CD4-positive, alpha-beta T cell (primary cell): ENCODE measurements around the gene CUTC. TPM values are rescaled to one million over a fixed set of nuclear protein-coding genes. Genes with fewer than 3 reads are reported as not detected.
A peak's percentile ranks its signal among the peaks of the same experiment; 100 is the strongest.

Experiments
- ATAC-seq: fragments of 200-7000 bp; cut with Tn5 transposase; one replicate; pipeline ENCODE4 v1.10.0; 2022; ENCODE audit warnings: mild to moderate bottlenecking; ENCODE audit not compliant: poor library complexity
- CTCF ChIA-PET: fragments of 350-600 bp; sonication (Branson Sonifier 250); formaldehyde crosslinking; loops from one replicate; lab custom pipeline; 2021; ENCODE audit warnings: antibody characterized with exemption, inconsistent platforms; lab: Charles Lee
- POLR2A ChIA-PET: fragments of 350-600 bp; sonication (Branson Sonifier 250); formaldehyde crosslinking; loops from one replicate; lab custom pipeline; 2021; ENCODE audit warnings: antibody characterized with exemption, inconsistent platforms; lab: Charles Lee
- DNase-seq, 14 experiments: peaks; one replicate each; pipeline ENCODE4 v3.0.0-alpha.2; 2013 to 2020; ENCODE audit warnings: mixed read lengths in 2 of 14
- H3K27ac ChIP-seq, 2 donors: one replicate each; pipeline versions ENCODE4 v1.5.1 to v1.7.0; 2013; ENCODE audit warnings: low read length in 2 of 2, low read depth in 1 of 2, mild to moderate bottlenecking in 1 of 2
- H3K27me3 ChIP-seq, 2 experiments: 1 replicate in 1 of 2; 2 replicates in 1 of 2; pipeline versions ENCODE4 v1.6.1 to v1.7.0; 2013; ENCODE audit warnings: low read length in 2 of 2, control low read depth in 1 of 2, mild to moderate bottlenecking in 1 of 2, moderate library complexity in 1 of 2; ENCODE audit not compliant: insufficient read depth in 2 of 2, control insufficient read depth in 1 of 2
- H3K36me3 ChIP-seq: one replicate; pipeline ENCODE4 v1.6.1; 2013; ENCODE audit warnings: low read length, control low read depth; ENCODE audit not compliant: insufficient read depth
- H3K4me1 ChIP-seq: one replicate; pipeline ENCODE4 v1.6.1; 2013; ENCODE audit warnings: low read length, control low read depth; ENCODE audit not compliant: insufficient read depth
- H3K4me3 ChIP-seq: one replicate; pipeline ENCODE4 v1.5.1; 2013; ENCODE audit warnings: mild to moderate bottlenecking, low read length, moderate library complexity
- H3K9me3 ChIP-seq, 2 experiments: 1 replicate in 1 of 2; 2 replicates in 1 of 2; pipeline versions ENCODE4 v1.6.1 to v1.7.0; 2013; ENCODE audit warnings: low read length in 2 of 2, mild to moderate bottlenecking in 2 of 2, control low read depth in 1 of 2, moderate library complexity in 1 of 2; ENCODE audit not compliant: control insufficient read depth in 1 of 2, insufficient read depth in 1 of 2
- H3K27ac Mint-ChIP-seq: one replicate; pipeline ENCODE4 v1.8.0; 2020; ENCODE audit warnings: mixed read lengths
- H3K27me3 Mint-ChIP-seq: one replicate; pipeline ENCODE4 v1.8.0; 2021; ENCODE audit warnings: mixed read lengths
- H3K36me3 Mint-ChIP-seq: one replicate; pipeline ENCODE4 v1.8.0; 2021; ENCODE audit warnings: low read depth, mixed read lengths
- H3K4me1 Mint-ChIP-seq: one replicate; pipeline ENCODE4 v1.8.0; 2021; ENCODE audit warnings: low read depth, mixed read lengths
- H3K4me3 Mint-ChIP-seq: one replicate; pipeline ENCODE4 v1.8.0; 2020; ENCODE audit warnings: mild to moderate bottlenecking, mixed read lengths
- H3K9me3 Mint-ChIP-seq: one replicate; pipeline ENCODE4 v1.8.0; 2020; ENCODE audit warnings: mixed read lengths
- CTCF ChIP-seq: fragments of 200-600 bp; IDR thresholded peaks from one replicate; pipeline ENCODE4 v1.8.0; 2022; ENCODE audit warnings: antibody characterized with exemption, mild to moderate bottlenecking
- intact Hi-C, 2 experiments: fragments of 100-400 bp; cut with DNase I in 1 of 2; cut with micrococcal nuclease in 1 of 2; formaldehyde crosslinking; loops; one replicate each; pipeline versions ENCODE4 v1.15.1 to v1.9.0; 2023 to 2025; cut with DNase I, micrococcal nuclease
- polyA plus RNA-seq, 2 donors: library from polyadenylated mRNA; unstranded; fragments of 120-200 nt; gene quantifications; one replicate each; pipeline ENCODE4 v1.2.1, GENCODE V29; 2013
- total RNA-seq, 174 experiments: library from RNA in 2 of 174; stranded (reverse) in 2 of 174; gene quantifications; one replicate each; pipeline ENCODE4 v1.2.3 and lab custom pipeline; 2021 to 2026

CUTC gene
- total RNA-seq (10 to 100 TPM; 14.1 to 16.0 TPM), total RNA-seq (lab: John Stamatoyannopoulos, UW) (12.3 to 41.7 (median 29.9) reads per million in 172 experiments)
- 28.2 TPM for polyA plus RNA-seq (2013, experiment 1 of 2)
- polyA plus RNA-seq (2013, experiment 2 of 2): 26.3 TPM

- Mint-ChIP-seq H3K4me1 (peaks cover 48% of the 10 kb centered on the region), H3K9me3 (no peaks in the 10 kb centered on the region), H3K27me3 (no peaks in the 10 kb centered on the region), H3K36me3 (peaks cover 56% of the 10 kb centered on the region), H3K4me3 (peak within 1 kb of the TSS; percentile 98), H3K27ac (peak within 1 kb of the TSS; percentile 91)
- DNase-seq (peak; percentile 89 to 98 (median 93)), ATAC-seq (peak; percentile 89)
- TF ChIP-seq CTCF: peak; percentile 6
- intact Hi-C loops: loop anchor here (5.0 to 10.0 kb wide), 7 partner anchors 70 to 1600 kb away; partner anchors contain the start of genes ERLIN1 (in 1 of the 2), HPS1 (in 1 of the 2), R3HCC1L (in 1 of the 2) and SLC25A28 (in 1 of the 2)
- H3K4me3 ChIP-seq: peak within 1 kb of the TSS; percentile 82
- peak within 1 kb of the TSS; percentile 86 to 87 for H3K27ac ChIP-seq
- ChIA-PET CTCF (interaction anchor here (1.0 to 2.5 kb wide), 5 partner anchors 9 to 296 kb away, joined by 3 to 7 read pairs (median 6); partner anchors contain the start of gene DNMBP), POLR2A (interaction anchor here (0.9 to 2.9 kb wide), 16 partner anchors 9 to 1598 kb away, joined by 3 to 57 read pairs (median 6); partner anchors contain the start of genes BLOC1S2, DNMBP, ENTPD7 and GOT1)
- H3K9me3 ChIP-seq: no peaks in the 10 kb centered on the region
- peaks cover 26% of the 10 kb centered on the region for H3K4me1 ChIP-seq
- peaks cover 26% of the 10 kb centered on the region for H3K36me3 ChIP-seq
- no peaks in the 10 kb centered on the region for H3K27me3 ChIP-seq
These were observed at the start of gene CUTC, which contains the start of gene COX15 for GRCh38 chr10:99732033-99732842. TSS of gene CUTC (plus strand) at chr10:99732234. CDS start at chr10:99732349, 115 bp downstream. TSS of gene COX15 (minus strand) at chr10:99732127. CDS start at chr10:99732049, 78 bp downstream.

GRCh38 chr10:99682752-99683151 lies 49.3 kb upstream of the CUTC start:
- peaks cover 25% of the 10 kb centered on the region for H3K36me3 Mint-ChIP-seq
- H3K36me3 ChIP-seq: peaks cover 14% of the 10 kb centered on the region
- CTCF ChIA-PET: no interaction called here
- DNase-seq: peak in 1 of 14 experiments; percentile 10
- H3K9me3 Mint-ChIP-seq: no peaks in the 10 kb centered on the region
- peak; percentile 48 for ATAC-seq
- TF ChIP-seq CTCF: no peak
- H3K27ac ChIP-seq: no peak overlapping the region
- H3K4me3 Mint-ChIP-seq: no peak overlapping the region
- no peaks in the 10 kb centered on the region for H3K27me3 ChIP-seq
- H3K4me1 ChIP-seq: no peaks in the 10 kb centered on the region
- POLR2A ChIA-PET: interaction anchor here (0.6 kb wide), 1 partner anchor 61 kb away, joined by 3 read pairs; no protein-coding TSS in a partner anchor
- H3K9me3 ChIP-seq: no peaks in the 10 kb centered on the region
- H3K4me3 ChIP-seq: no peak overlapping the region
- no peaks in the 10 kb centered on the region for H3K4me1 Mint-ChIP-seq
- intact Hi-C loops: no loop called here
- H3K27ac Mint-ChIP-seq: no peak overlapping the region
- H3K27me3 Mint-ChIP-seq: no peaks in the 10 kb centered on the region

- peaks cover 19% of the 10 kb centered on the region for H3K36me3 Mint-ChIP-seq
- ChIA-PET POLR2A (no interaction called here), CTCF (no interaction called here)
- H3K27ac Mint-ChIP-seq: no peak overlapping the region
- Histone ChIP-seq H3K36me3 (peaks cover 9% of the 10 kb centered on the region), H3K4me1 (no peaks in the 10 kb centered on the region), H3K27ac (no peak overlapping the region), H3K27me3 (no peaks in the 10 kb centered on the region), H3K9me3 (no peaks in the 10 kb centered on the region), H3K4me3 (no peak overlapping the region)
- H3K9me3 Mint-ChIP-seq: no peaks in the 10 kb centered on the region
- H3K4me3 Mint-ChIP-seq: no peak overlapping the region
- DNase-seq (peak in 2 of 14 experiments; percentile 42 to 56), ATAC-seq (no peak)
- no peak for TF ChIP-seq CTCF
- H3K27me3 Mint-ChIP-seq: no peaks in the 10 kb centered on the region
- no peaks in the 10 kb centered on the region for H3K4me1 Mint-ChIP-seq
- intact Hi-C loops: no loop called here
These were observed 46.5 kb upstream of the CUTC start for GRCh38 chr10:99685597-99685967.
